ENCODE data around the gene CFAP46.
"Not testable (repeated sequence)": the region's sequence is repeated elsewhere in the genome, so short reads cannot be mapped to it uniquely, and the experiment has no call there.

Gene CFAP46

DNA sequence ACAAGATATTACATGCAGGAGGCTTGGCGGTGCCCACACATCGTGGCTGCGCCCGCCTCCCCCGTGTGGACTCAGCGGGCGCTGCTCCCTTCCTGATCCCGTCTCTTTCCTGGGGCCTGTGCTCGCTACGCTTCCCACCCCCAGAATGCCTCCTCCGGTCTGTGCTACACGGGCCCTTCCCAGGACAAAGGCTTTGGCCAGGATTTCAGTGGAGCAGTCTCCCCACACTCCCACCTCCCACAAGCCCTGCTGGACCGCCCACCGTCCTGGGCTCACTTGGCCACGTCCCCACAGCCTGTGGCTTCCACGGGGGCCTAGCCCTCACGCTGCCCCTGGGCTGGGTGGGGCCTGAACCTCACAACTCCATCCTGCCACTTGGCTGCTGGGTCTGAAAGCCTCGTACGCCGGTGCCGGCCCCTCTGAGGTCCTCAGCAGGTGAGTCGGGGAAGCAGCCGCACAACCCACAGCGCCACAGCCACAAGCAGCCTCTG is 17.3 kb downstream of the CFAP46 start:
- 97% methylated on average over 21 of the region's 24 CpGs for WGBS (ENCODE audit: insufficient coverage)
- Histone ChIP-seq H3K27me3 (replicated peaks in 2 of 5; ENCODE audit: control insufficient read depth in 4 of 5, insufficient read depth in 5 of 5, low read length in 4 of 5) (no peaks in the 10 kb centered on the region), H3K4me3 (ENCODE audit: control insufficient read depth in 1 of 7, extremely low read depth in 1 of 7, insufficient read depth in 4 of 7, low read depth in 2 of 7, low read length in 6 of 7) (no peak overlapping the region), H3K27ac (ENCODE audit: insufficient read depth in 1 of 2, low read depth in 1 of 2, low read length in 2 of 2, poor library complexity in 1 of 2, severe bottlenecking in 2 of 2) (no peak overlapping the region), H3K9me3 (ENCODE audit: control extremely low read depth in 1 of 5, control insufficient read depth in 4 of 5, insufficient read depth in 2 of 5, low read depth in 1 of 5, low read length in 4 of 5) (no peaks in the 10 kb centered on the region), H3K4me1 (ENCODE audit: control extremely low read depth in 1 of 4, control insufficient read depth in 4 of 4, insufficient read depth in 4 of 4, low read length in 3 of 4) (peaks cover 0 to 9% (median 2%) of the 10 kb centered on the region in 4 experiments), H3K36me3 (ENCODE audit: control insufficient read depth in 4 of 4, insufficient read depth in 4 of 4, low read length in 3 of 4) (no peaks in the 10 kb centered on the region)
- no peak for DNase-seq
- ChIA-PET CTCF (no interaction called here), POLR2A (no interaction called here)

DNA sequence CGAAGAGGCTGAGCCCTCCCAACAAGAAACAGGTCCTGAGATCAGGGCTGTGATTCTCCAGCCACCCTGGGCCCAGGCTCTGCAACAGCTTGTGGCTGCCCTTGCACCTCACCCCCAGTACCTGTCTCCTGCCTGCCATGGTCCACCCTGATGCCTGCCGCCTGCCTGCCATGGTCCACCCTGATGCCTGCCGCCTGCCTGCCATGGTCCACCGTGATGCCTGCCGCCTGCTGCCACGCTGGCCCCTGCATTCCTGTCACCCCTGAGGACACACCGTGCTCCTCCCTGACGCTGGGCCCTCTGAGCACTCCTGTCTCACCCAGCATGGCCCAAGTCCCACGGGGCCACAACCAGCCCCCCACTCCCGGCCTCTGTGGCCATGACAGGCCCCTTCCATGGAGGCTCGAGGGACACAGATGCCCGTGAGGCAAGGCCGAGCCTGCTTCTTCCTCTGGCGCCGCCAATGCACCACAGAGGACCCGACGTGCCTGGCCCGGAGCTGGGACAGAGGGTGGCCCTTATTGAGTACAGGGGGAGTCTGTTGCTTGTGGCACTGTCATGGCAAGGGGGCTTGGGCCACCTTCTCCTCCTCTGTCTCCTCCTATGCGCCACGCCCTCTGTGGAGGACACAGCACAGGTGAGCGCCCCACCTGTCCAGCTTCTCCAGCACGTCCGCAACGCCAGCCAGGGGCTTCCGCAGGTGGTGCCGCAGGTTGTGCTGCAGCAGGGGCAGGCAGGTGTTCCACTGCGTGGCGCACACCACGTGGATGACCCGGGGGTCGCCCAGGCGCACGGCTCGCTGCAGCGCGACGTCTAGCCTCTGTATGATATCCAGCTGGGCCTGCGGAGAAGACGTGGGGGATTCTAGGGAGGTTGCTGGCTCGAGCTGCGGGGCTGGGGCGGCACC is 18.1 kb downstream of the CFAP46 start:
- H3K9me3 ChIP-seq (ENCODE audit: control extremely low read depth in 1 of 5, control insufficient read depth in 4 of 5, insufficient read depth in 2 of 5, low read depth in 1 of 5, low read length in 4 of 5) = no peaks in the 10 kb centered on the region
- CTCF ChIA-PET = no interaction called here
- POLR2A ChIA-PET = no interaction called here
- whole genome bisulfite sequencing (ENCODE audit: insufficient coverage) = 93% methylated on average over 32 of the region's 42 CpGs
- peaks cover 0 to under 1% (median 0%) of the 10 kb centered on the region in 4 experiments for H3K4me1 ChIP-seq (ENCODE audit: control extremely low read depth in 1 of 4, control insufficient read depth in 4 of 4, insufficient read depth in 4 of 4, low read length in 3 of 4)
- DNase-seq = no peak
- H3K27me3 ChIP-seq (replicated peaks in 2 of 5; ENCODE audit: control insufficient read depth in 4 of 5, insufficient read depth in 5 of 5, low read length in 4 of 5) = no peaks in the 10 kb centered on the region
- no peaks in the 10 kb centered on the region for H3K36me3 ChIP-seq (ENCODE audit: control insufficient read depth in 4 of 4, insufficient read depth in 4 of 4, low read length in 3 of 4)
- H3K4me3 ChIP-seq (ENCODE audit: control insufficient read depth in 1 of 7, extremely low read depth in 1 of 7, insufficient read depth in 4 of 7, low read depth in 2 of 7, low read length in 6 of 7) = no peak overlapping the region
- no peak overlapping the region for H3K27ac ChIP-seq (ENCODE audit: insufficient read depth in 1 of 2, low read depth in 1 of 2, low read length in 2 of 2, poor library complexity in 1 of 2, severe bottlenecking in 2 of 2)

DNA sequence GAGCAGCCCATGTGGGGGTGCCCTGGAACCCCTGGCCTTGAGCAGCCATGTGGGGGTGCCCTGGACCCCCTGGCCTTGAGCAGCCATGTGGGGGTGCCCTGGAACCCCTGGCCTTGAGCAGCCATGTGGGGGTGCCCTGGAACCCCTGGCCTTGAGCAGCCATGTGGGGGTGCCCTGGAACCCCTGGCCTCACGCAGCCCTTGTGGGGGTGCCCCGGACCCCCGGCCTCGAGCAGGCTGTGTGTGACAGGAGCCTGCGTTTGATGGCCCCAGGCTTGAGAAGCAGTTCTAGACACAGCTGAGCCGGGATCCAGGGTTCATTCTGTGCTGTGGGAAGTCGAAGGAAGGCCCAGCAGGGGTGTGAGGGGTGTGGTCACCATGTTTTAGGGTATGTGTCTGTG is 19.0 kb downstream of the CFAP46 start:
- WGBS (ENCODE audit: insufficient coverage) = 97% methylated on average over 5 of the region's 7 CpGs
- POLR2A ChIA-PET; H3K9me3 ChIP-seq (ENCODE audit: control extremely low read depth in 1 of 5, control insufficient read depth in 4 of 5, insufficient read depth in 2 of 5, low read depth in 1 of 5, low read length in 4 of 5); H3K27ac ChIP-seq (ENCODE audit: insufficient read depth in 1 of 2, low read depth in 1 of 2, low read length in 2 of 2, poor library complexity in 1 of 2, severe bottlenecking in 2 of 2); H3K27me3 ChIP-seq (replicated peaks in 2 of 5; ENCODE audit: control insufficient read depth in 4 of 5, insufficient read depth in 5 of 5, low read length in 4 of 5); CTCF ChIA-PET; H3K4me3 ChIP-seq (ENCODE audit: control insufficient read depth in 1 of 7, extremely low read depth in 1 of 7, insufficient read depth in 4 of 7, low read depth in 2 of 7, low read length in 6 of 7); H3K36me3 ChIP-seq (ENCODE audit: control insufficient read depth in 4 of 4, insufficient read depth in 4 of 4, low read length in 3 of 4); DNase-seq; H3K4me1 ChIP-seq (ENCODE audit: control extremely low read depth in 1 of 4, control insufficient read depth in 4 of 4, insufficient read depth in 4 of 4, low read length in 3 of 4): not testable (repeated sequence)

DNA sequence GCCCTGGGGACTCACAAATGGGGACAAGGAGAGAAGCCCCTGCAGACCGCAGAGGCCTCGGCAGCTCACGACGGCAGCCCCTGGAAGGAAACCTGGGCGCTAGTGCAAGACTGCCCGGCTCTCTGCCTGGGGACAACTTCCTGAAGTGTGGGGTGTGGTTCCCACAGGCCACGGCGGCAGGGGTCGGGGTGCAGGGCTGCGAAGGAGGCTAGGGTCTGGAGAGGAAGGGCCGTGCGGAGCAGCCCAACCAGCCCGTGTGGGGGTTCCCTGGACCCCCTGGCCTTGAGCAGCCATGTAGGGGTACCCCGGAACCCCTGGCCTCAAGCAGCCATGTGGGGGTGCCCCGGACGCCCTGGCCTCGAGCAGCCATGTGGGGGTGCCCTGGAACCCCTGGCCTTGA is 19.5 kb downstream of the CFAP46 start:
- Histone ChIP-seq H3K27ac (ENCODE audit: insufficient read depth in 1 of 2, low read depth in 1 of 2, low read length in 2 of 2, poor library complexity in 1 of 2, severe bottlenecking in 2 of 2) (no peak overlapping the region), H3K36me3 (ENCODE audit: control insufficient read depth in 4 of 4, insufficient read depth in 4 of 4, low read length in 3 of 4) (no peaks in the 10 kb centered on the region), H3K4me3 (ENCODE audit: control insufficient read depth in 1 of 7, extremely low read depth in 1 of 7, insufficient read depth in 4 of 7, low read depth in 2 of 7, low read length in 6 of 7) (no peak overlapping the region), H3K27me3 (replicated peaks in 2 of 5; ENCODE audit: control insufficient read depth in 4 of 5, insufficient read depth in 5 of 5, low read length in 4 of 5) (no peaks in the 10 kb centered on the region), H3K9me3 (ENCODE audit: control extremely low read depth in 1 of 5, control insufficient read depth in 4 of 5, insufficient read depth in 2 of 5, low read depth in 1 of 5, low read length in 4 of 5) (no peaks in the 10 kb centered on the region), H3K4me1 (ENCODE audit: control extremely low read depth in 1 of 4, control insufficient read depth in 4 of 4, insufficient read depth in 4 of 4, low read length in 3 of 4) (no peaks in the 10 kb centered on the region)
- 45% methylated on average over 13 of the region's 17 CpGs for WGBS (ENCODE audit: insufficient coverage)
- DNase-seq = no peak
- ChIA-PET POLR2A (no interaction called here), CTCF (no interaction called here)

DNA sequence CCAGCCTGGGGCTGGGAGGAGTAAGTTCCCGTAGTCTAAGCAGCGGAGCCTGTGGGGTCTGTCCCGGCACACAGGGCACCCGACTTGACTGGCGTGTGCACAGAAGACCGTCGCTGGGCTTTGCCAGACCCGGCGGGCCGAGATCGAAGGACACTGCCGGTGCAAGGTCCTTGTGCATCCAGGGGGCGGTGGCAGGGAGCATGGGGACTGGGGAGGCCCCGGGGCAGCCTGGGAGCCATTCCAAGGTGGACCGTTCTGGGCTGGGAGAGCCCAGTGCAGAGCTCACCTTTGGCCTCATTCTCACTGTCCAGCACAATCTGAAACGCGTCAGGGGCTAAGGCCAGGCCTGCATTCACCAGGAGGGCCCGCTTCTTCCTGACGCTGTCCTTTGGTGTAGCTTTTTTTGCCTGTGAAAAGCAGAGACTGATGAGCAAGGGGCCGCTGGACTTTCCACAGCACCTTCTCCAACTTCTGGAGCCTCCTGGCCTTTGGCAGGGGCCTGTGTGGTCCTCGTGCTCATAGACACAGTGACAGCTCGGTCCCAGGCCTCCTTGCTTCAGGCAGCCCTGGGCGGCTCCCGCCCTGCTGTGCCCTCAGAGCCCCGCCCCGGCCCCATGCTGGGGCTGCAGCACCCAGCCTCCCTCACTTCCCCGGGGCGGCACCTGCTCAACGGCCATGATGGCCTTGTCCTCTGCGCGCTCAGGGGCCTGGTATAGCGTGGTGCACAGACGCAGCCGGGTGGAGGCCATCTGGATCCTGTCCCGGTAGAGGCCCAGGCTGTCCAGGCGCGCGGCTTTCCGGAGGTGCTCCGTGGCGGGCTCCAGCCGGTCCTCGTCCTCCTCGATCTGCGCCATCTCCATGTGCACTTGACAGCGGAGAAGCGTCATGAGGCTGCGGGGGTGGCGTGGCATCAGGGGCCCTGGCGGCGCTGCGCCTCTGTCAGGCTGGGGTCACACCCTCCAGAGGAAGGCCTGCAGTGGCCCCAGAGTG is 20.3 kb downstream of the CFAP46 start:
- Histone ChIP-seq H3K4me1 (ENCODE audit: control extremely low read depth in 1 of 4, control insufficient read depth in 4 of 4, insufficient read depth in 4 of 4, low read length in 3 of 4) (no peaks in the 10 kb centered on the region), H3K27me3 (replicated peaks in 2 of 5; ENCODE audit: control insufficient read depth in 4 of 5, insufficient read depth in 5 of 5, low read length in 4 of 5) (no peaks in the 10 kb centered on the region), H3K4me3 (ENCODE audit: control insufficient read depth in 1 of 7, extremely low read depth in 1 of 7, insufficient read depth in 4 of 7, low read depth in 2 of 7, low read length in 6 of 7) (no peak overlapping the region), H3K36me3 (ENCODE audit: control insufficient read depth in 4 of 4, insufficient read depth in 4 of 4, low read length in 3 of 4) (no peaks in the 10 kb centered on the region), H3K9me3 (ENCODE audit: control extremely low read depth in 1 of 5, control insufficient read depth in 4 of 5, insufficient read depth in 2 of 5, low read depth in 1 of 5, low read length in 4 of 5) (no peaks in the 10 kb centered on the region), H3K27ac (ENCODE audit: insufficient read depth in 1 of 2, low read depth in 1 of 2, low read length in 2 of 2, poor library complexity in 1 of 2, severe bottlenecking in 2 of 2) (no peak overlapping the region)
- WGBS (ENCODE audit: insufficient coverage) = 96% methylated on average over 48 of the region's 52 CpGs
- CTCF ChIA-PET = no interaction called here
- POLR2A ChIA-PET = no interaction called here
- no peak for DNase-seq

DNA sequence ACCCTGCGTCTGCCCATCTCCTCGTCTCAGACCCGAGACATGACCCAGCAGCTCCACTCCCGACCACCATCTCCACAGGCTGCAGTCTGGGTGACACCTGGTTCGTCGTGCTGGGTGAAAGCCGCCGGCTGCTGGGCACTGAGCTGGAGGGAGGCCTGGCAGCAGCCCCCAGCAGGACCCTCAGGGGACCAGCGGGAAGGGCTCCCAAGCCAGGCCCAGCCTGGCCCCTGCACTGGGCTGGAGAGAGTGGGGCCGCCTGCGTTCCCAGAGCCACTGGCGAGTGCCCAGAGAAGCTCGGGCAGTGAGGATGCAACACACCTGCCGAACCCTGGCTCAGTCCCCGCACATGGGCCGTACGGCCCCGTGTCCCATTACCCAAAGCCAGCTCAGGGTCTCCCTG is 21.3 kb downstream of the CFAP46 start:
- ChIA-PET CTCF (interaction anchor here (1.1 kb wide), 1 partner anchor 92 kb away, joined by 3 read pairs; no protein-coding TSS in a partner anchor), POLR2A (no interaction called here)
- no peaks in the 10 kb centered on the region for H3K27me3 ChIP-seq (replicated peaks in 2 of 5; ENCODE audit: control insufficient read depth in 4 of 5, insufficient read depth in 5 of 5, low read length in 4 of 5)
- no peaks in the 10 kb centered on the region for H3K4me1 ChIP-seq (ENCODE audit: control extremely low read depth in 1 of 4, control insufficient read depth in 4 of 4, insufficient read depth in 4 of 4, low read length in 3 of 4)
- H3K27ac ChIP-seq (ENCODE audit: insufficient read depth in 1 of 2, low read depth in 1 of 2, low read length in 2 of 2, poor library complexity in 1 of 2, severe bottlenecking in 2 of 2) = no peak overlapping the region
- H3K9me3 ChIP-seq (ENCODE audit: control extremely low read depth in 1 of 5, control insufficient read depth in 4 of 5, insufficient read depth in 2 of 5, low read depth in 1 of 5, low read length in 4 of 5) = no peaks in the 10 kb centered on the region
- DNase-seq = no peak
- no peaks in the 10 kb centered on the region for H3K36me3 ChIP-seq (ENCODE audit: control insufficient read depth in 4 of 4, insufficient read depth in 4 of 4, low read length in 3 of 4)
- no peak overlapping the region for H3K4me3 ChIP-seq (ENCODE audit: control insufficient read depth in 1 of 7, extremely low read depth in 1 of 7, insufficient read depth in 4 of 7, low read depth in 2 of 7, low read length in 6 of 7)
- WGBS (ENCODE audit: insufficient coverage) = 93% methylated on average over 17 of the region's 18 CpGs

All from common myeloid progenitor, CD34-positive (primary cell).